Measurements from ENCODE around the gene MTARC2.

- TF ChIP-seq CTCF (IDR thresholded peaks at IDR 0.05; ENCODE audit: low read depth, low read length) (no peak), EZH2phosphoT487 (IDR thresholded peaks at IDR 0.05; ENCODE audit: low read depth) (no peak)
Measured at GRCh38 chr1:220806408-220806807, 58.3 kb downstream of the MTARC2 start.

Data from OCI-LY3 (cell line).